22Rv1 (cell line): ENCODE results near the gene STK16.

Experiments used
- ZFX ChIP-seq: fragments of 450-650 bp; IDR thresholded peaks from 2 replicates; pipeline ENCODE4 v1.6.1; 2017; ENCODE audit warnings: antibody characterized with exemption, borderline replicate concordance
- TF ChIP-seq, protein P1 (sequence below): fragments of 450-650 bp; IDR thresholded peaks from 2 replicates; pipeline ENCODE4 v1.5.1; 2017; ENCODE audit warnings: mild to moderate bottlenecking

DNA sequence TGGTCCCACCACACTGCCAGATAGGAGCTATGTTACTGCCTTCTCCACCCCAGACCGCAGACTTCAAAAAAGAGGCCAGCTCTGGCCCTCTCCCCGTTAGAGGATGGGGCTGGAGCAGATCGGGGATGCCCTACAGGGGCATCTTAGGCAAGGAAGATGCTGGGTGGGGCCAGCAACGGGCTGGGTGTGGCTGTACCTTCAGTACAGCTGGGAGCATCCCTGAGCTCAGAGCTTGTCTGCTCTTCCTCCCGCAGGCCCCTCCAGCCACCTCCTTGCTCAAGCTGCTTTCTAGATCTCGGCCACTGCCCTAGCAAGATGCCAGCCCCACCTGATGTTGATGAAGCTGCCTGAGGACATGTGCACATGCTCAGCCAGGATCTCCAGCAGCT, 54.1 kb downstream of the STK16 start:
- TF ChIP-seq, protein P1, sequence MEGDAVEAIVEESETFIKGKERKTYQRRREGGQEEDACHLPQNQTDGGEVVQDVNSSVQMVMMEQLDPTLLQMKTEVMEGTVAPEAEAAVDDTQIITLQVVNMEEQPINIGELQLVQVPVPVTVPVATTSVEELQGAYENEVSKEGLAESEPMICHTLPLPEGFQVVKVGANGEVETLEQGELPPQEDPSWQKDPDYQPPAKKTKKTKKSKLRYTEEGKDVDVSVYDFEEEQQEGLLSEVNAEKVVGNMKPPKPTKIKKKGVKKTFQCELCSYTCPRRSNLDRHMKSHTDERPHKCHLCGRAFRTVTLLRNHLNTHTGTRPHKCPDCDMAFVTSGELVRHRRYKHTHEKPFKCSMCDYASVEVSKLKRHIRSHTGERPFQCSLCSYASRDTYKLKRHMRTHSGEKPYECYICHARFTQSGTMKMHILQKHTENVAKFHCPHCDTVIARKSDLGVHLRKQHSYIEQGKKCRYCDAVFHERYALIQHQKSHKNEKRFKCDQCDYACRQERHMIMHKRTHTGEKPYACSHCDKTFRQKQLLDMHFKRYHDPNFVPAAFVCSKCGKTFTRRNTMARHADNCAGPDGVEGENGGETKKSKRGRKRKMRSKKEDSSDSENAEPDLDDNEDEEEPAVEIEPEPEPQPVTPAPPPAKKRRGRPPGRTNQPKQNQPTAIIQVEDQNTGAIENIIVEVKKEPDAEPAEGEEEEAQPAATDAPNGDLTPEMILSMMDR = no peak
- TF ChIP-seq ZFX = no peak
